ENCODE measurements around the gene ALKBH2. TPM values are rescaled to one million over a fixed set of nuclear protein-coding genes. Genes with fewer than 3 reads are reported as not detected.

The ALKBH2 gene
- total RNA-seq, 4 donors from 2014 or later = 8.7 to 22.5 (median 18.2) TPM

DNA sequence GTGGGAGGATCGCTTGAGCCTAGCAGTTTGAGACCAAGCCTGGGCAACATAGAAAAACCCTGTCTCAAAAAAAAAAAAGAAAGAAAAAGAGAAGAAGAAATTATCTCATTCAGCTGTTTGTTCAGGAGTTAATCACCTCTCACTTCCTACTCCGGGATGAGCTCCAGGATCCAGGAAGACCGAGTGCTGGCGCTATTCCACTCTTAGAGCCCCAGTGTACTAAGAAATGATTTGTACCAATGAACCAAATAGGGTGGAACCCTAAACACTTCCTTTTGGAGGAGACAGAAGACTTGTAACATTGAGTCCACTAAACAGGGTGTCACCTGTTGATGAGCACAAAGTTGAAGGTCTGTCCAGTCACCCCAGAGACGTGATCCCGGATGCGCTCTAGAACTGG lies 3.6 kb downstream of the ALKBH2 start:
- Histone ChIP-seq H3K36me3 (peaks cover 0 to 59% of the 10 kb centered on the region in 2 donors), H3K9me3 (no peaks in the 10 kb centered on the region), H3K27ac (no peak overlapping the region), H3K4me1 (peaks cover 18 to 30% of the 10 kb centered on the region in 2 donors), H3K4me3 (no peak overlapping the region), H3K27me3 (no peaks in the 10 kb centered on the region)
- in situ Hi-C loops (cut with MboI; ENCODE audit: low sequenced_read_pairs in 4 of 4) (loop anchor here (10.0 to 25.0 kb wide), 4 partner anchors 427 to 527 kb away; partner anchors contain the start of genes ISCU (in 4 of the 4), SART3 (in 4 of the 4) and SELPLG (in 2 of the 4)), intact Hi-C loops (cut with DNase I; ENCODE audit: low total_unique reads) (loop anchor here (5.0 kb wide), 1 partner anchor 137 kb away; no protein-coding TSS in a partner anchor)
- TF ChIP-seq POLR2A (IDR thresholded peaks at IDR 0.05) = no peak
- TF ChIP-seq, protein P1, sequence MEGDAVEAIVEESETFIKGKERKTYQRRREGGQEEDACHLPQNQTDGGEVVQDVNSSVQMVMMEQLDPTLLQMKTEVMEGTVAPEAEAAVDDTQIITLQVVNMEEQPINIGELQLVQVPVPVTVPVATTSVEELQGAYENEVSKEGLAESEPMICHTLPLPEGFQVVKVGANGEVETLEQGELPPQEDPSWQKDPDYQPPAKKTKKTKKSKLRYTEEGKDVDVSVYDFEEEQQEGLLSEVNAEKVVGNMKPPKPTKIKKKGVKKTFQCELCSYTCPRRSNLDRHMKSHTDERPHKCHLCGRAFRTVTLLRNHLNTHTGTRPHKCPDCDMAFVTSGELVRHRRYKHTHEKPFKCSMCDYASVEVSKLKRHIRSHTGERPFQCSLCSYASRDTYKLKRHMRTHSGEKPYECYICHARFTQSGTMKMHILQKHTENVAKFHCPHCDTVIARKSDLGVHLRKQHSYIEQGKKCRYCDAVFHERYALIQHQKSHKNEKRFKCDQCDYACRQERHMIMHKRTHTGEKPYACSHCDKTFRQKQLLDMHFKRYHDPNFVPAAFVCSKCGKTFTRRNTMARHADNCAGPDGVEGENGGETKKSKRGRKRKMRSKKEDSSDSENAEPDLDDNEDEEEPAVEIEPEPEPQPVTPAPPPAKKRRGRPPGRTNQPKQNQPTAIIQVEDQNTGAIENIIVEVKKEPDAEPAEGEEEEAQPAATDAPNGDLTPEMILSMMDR (IDR thresholded peaks at IDR 0.05 in 4 of 5, conservative IDR thresholded peaks at IDR 0.05 in 1 of 5) = no peak
- ATAC-seq (no peak), DNase-seq (no peak)

DNA sequence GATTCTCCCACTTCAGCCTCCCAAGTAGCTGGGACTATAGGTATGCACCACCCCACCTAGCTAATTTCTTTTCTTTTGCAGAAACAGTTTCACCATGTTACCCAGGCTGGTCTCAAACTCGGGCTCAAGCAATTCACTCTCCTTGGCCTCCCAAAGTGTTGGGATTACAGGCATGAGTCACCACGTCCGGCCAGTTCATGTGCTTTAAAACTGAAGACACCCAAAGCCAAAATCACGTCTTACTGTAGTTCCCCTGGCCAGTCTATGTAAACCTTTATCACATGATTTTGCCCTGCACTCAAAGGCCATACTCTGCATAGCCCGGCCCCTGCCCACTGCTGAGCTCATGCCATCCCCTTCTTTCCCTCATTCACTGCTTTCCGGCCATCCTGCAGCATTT lies 4.5 kb downstream of the ALKBH2 start:
- TF ChIP-seq, protein P1 (IDR thresholded peaks at IDR 0.05 in 4 of 5, conservative IDR thresholded peaks at IDR 0.05 in 1 of 5) = no peak
- no peak for TF ChIP-seq POLR2A (IDR thresholded peaks at IDR 0.05)
- Histone ChIP-seq H3K4me1 (peaks cover 18 to 30% of the 10 kb centered on the region in 2 donors), H3K27ac (no peak overlapping the region), H3K4me3 (no peak overlapping the region), H3K27me3 (no peaks in the 10 kb centered on the region), H3K9me3 (no peaks in the 10 kb centered on the region), H3K36me3 (peaks cover 0 to 68% of the 10 kb centered on the region in 2 donors)
- in situ Hi-C loops (cut with MboI; ENCODE audit: low sequenced_read_pairs in 4 of 4) = loop anchor here (25.0 kb wide), 3 partner anchors 427 to 527 kb away; partner anchors contain the start of genes ISCU (in 3 of the 4), SART3 (in 3 of the 4) and SELPLG (in 2 of the 4)
- no peak for DNase-seq
- no peak for ATAC-seq
- intact Hi-C loops (cut with DNase I; ENCODE audit: low total_unique reads) = no loop called here

DNA sequence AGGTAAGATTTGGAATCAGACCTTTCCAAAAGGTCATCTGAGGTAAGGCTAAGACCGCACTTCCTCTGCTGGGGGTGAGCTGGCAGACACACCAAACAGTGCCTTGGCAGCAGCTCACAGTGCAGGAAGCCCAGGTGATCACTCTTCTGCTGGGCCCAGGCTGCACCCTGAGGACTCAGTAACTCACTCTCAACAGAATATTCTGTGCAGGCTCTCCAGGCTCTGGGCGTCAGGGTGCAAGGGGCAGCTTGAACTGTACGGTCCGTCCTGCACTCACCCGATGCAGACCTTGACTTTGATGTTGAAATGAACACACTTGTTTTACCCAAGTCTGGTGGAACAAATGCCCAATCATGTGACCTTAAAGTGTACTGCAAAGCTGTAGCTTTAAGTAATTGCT lies 6.0 kb downstream of the ALKBH2 start:
- H3K4me3 ChIP-seq = no peak overlapping the region
- TF ChIP-seq, protein P1 (IDR thresholded peaks at IDR 0.05 in 4 of 5, conservative IDR thresholded peaks at IDR 0.05 in 1 of 5) = no peak
- TF ChIP-seq POLR2A (IDR thresholded peaks at IDR 0.05) = no peak
- in situ Hi-C loops (cut with MboI; ENCODE audit: low sequenced_read_pairs in 4 of 4) = loop anchor here (25.0 kb wide), 3 partner anchors 425 to 525 kb away; partner anchors contain the start of genes ISCU (in 3 of the 4), SART3 (in 3 of the 4) and SELPLG (in 2 of the 4)
- no peaks in the 10 kb centered on the region for H3K27me3 ChIP-seq
- intact Hi-C loops (cut with DNase I; ENCODE audit: low total_unique reads) = no loop called here
- peaks cover 0 to 83% of the 10 kb centered on the region in 2 donors for H3K36me3 ChIP-seq
- H3K9me3 ChIP-seq = no peaks in the 10 kb centered on the region
- peak; percentile 31 to 49 for ATAC-seq
- H3K27ac ChIP-seq = peak overlapping the region in 2 of 4 donors; percentile 2 to 33
- no peak for DNase-seq
- H3K4me1 ChIP-seq = peaks cover 10 to 18% of the 10 kb centered on the region in 2 donors

DNA sequence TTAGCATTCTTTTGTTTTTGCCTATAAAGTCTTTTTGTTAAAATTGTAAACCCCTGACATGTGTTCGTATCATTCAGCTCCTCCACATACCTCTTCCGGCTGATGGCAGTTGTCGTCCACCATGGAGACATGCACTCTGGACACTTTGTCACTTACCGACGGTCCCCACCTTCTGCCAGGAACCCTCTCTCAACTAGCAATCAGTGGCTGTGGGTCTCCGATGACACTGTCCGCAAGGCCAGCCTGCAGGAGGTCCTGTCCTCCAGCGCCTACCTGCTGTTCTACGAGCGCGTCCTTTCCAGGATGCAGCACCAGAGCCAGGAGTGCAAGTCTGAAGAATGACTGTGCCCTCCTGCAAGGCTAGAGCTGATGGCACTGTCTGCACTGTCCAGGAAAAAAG lies 7.7 kb downstream of the ALKBH2 start:
- H3K9me3 ChIP-seq = no peaks in the 10 kb centered on the region
- peaks cover 4 to 11% of the 10 kb centered on the region in 2 donors for H3K4me1 ChIP-seq
- DNase-seq = no peak
- no peak overlapping the region for H3K27ac ChIP-seq
- no peak overlapping the region for H3K4me3 ChIP-seq
- no peaks in the 10 kb centered on the region for H3K27me3 ChIP-seq
- TF ChIP-seq, protein P1 (IDR thresholded peaks at IDR 0.05 in 4 of 5, conservative IDR thresholded peaks at IDR 0.05 in 1 of 5) = no peak
- TF ChIP-seq POLR2A (IDR thresholded peaks at IDR 0.05) = no peak
- intact Hi-C loops (cut with DNase I; ENCODE audit: low total_unique reads) (no loop called here), in situ Hi-C loops (cut with MboI; ENCODE audit: low sequenced_read_pairs in 4 of 4) (loop anchor here (25.0 kb wide), 3 partner anchors 423 to 523 kb away; partner anchors contain the start of genes ISCU (in 3 of the 4), SART3 (in 3 of the 4) and SELPLG (in 2 of the 4))
- H3K36me3 ChIP-seq = peaks cover 0 to 92% of the 10 kb centered on the region in 2 donors
- no peak for ATAC-seq

Measured in gastrocnemius medialis (tissue), 4 donors.